Measurements from ENCODE around the gene HBG2. TPM values are rescaled to one million over a fixed set of nuclear protein-coding genes. Genes with fewer than 3 reads are reported as not detected.

HBG2 gene
- total and polyA plus RNA-seq, 9 of the 15 experiments (the other 6 are each of a cell fraction or from before 2014, with no cell fraction given) = 1,626 to 58,619 (median 10,515) TPM

DNA sequence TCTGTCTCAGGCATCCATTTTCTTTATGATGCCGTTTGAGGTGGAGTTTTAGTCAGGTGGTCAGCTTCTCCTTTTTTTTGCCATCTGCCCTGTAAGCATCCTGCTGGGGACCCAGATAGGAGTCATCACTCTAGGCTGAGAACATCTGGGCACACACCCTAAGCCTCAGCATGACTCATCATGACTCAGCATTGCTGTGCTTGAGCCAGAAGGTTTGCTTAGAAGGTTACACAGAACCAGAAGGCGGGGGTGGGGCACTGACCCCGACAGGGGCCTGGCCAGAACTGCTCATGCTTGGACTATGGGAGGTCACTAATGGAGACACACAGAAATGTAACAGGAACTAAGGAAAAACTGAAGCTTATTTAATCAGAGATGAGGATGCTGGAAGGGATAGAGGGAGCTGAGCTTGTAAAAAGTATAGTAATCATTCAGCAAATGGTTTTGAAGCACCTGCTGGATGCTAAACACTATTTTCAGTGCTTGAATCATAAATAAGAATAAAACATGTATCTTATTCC is 26.1 kb upstream of the HBG2 start (continued):
- TF ChIP-seq COPS2 (conservative IDR thresholded peaks at IDR 0.05) (no peak), ZKSCAN3 (CRISPR knock-in tag; IDR thresholded peaks at IDR 0.05) (no peak), SREBF1 (IDR thresholded peaks at IDR 0.05; ENCODE audit: borderline replicate concordance, low read depth, low read length) (no peak), EP400 (IDR thresholded peaks at IDR 0.05) (peak; percentile 87), ZNF408 (CRISPR knock-in tag; IDR thresholded peaks at IDR 0.05; ENCODE audit: low read depth) (no peak), SNRNP70 (optimal IDR thresholded peaks at IDR 0.05; ENCODE audit: low read depth, low read length) (no peak), PATZ1 (CRISPR knock-in tag; IDR thresholded peaks at IDR 0.05; ENCODE audit: borderline replicate concordance) (no peak), POLR2AphosphoS2 (IDR thresholded peaks at IDR 0.05; ENCODE audit: low read length) (no peak), ZNF644 (tag; IDR thresholded peaks at IDR 0.05; ENCODE audit: low read depth) (peak; percentile 98), DMBX1 (CRISPR knock-in tag; IDR thresholded peaks at IDR 0.05; ENCODE audit: borderline replicate concordance) (peak; percentile 97), ETS2 (tag; IDR thresholded peaks at IDR 0.05; ENCODE audit: borderline replicate concordance, poor library complexity, severe bottlenecking) (no peak), NONO (IDR thresholded peaks at IDR 0.05; ENCODE audit: low read depth in 2 of 2, low read length in 1 of 2) (peak in 1 of 2 experiments; percentile 90; a peak in 2 of 4 replicates), ZNF347 (CRISPR knock-in tag; IDR thresholded peaks at IDR 0.05; ENCODE audit: low read depth) (no peak), BCL6 (CRISPR knock-in tag; IDR thresholded peaks at IDR 0.05) (0 out of 2 replicates have a peak, but pooled peaks have one; percentile 51), ERF (CRISPR knock-in tag; IDR thresholded peaks at IDR 0.05) (0 out of 2 replicates have a peak, but pooled peaks have one; percentile 52), SP1 (CRISPR knock-in tag; IDR thresholded peaks at IDR 0.05) (peak; percentile 68), ZFPM2 (CRISPR knock-in tag; IDR thresholded peaks at IDR 0.05) (no peak), ZHX1 (conservative IDR thresholded peaks at IDR 0.05; ENCODE audit: low read length) (no peak), RAD21 (CRISPR knock-in tag; conservative IDR thresholded peaks at IDR 0.05 in 1 of 2, IDR thresholded peaks at IDR 0.05 in 1 of 2) (peak; percentile 33 to 34; a peak in 3 of 4 replicates), FOXP1 (CRISPR knock-in tag; IDR thresholded peaks at IDR 0.05) (no peak), TAF1 (IDR thresholded peaks at IDR 0.05; ENCODE audit: control insufficient read depth, extremely low read depth, insufficient read depth, low read length, severe bottlenecking) (peak; percentile 55), FOXA3 (CRISPR knock-in tag; conservative IDR thresholded peaks at IDR 0.05 in 1 of 2, IDR thresholded peaks at IDR 0.05 in 1 of 2) (peak in 1 of 2 experiments; percentile 58; a peak in 1 of 4 replicates)
- TF ChIP-seq, protein P1, sequence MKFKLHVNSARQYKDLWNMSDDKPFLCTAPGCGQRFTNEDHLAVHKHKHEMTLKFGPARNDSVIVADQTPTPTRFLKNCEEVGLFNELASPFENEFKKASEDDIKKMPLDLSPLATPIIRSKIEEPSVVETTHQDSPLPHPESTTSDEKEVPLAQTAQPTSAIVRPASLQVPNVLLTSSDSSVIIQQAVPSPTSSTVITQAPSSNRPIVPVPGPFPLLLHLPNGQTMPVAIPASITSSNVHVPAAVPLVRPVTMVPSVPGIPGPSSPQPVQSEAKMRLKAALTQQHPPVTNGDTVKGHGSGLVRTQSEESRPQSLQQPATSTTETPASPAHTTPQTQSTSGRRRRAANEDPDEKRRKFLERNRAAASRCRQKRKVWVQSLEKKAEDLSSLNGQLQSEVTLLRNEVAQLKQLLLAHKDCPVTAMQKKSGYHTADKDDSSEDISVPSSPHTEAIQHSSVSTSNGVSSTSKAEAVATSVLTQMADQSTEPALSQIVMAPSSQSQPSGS (CRISPR knock-in tag; IDR thresholded peaks at IDR 0.05) = no peak
